ENCODE measurements around the gene CT45A8.
"Not testable (repeated sequence)": the region's sequence is repeated elsewhere in the genome, so short reads cannot be mapped to it uniquely, and the experiment has no call there.

CT45A8 gene

GRCh38 chrX:135854438-135854837 is at the start of gene CT45A8:
TSS of gene CT45A8 (minus strand) at chrX:135854538. CDS start at chrX:135850783, 3,755 bp downstream.
- not testable (repeated sequence) for DNase-seq

- DNase-seq = no peak
Observed at GRCh38 chrX:135893294-135893817, 39.0 kb upstream of the CT45A8 start, which contains the start of the genes CT45A10 and SAGE1. TSS of gene CT45A10 (minus strand) at chrX:135893444. CDS start at chrX:135885344, 8,100 bp downstream. TSS of gene SAGE1 (plus strand) at chrX:135893716. CDS start at chrX:135896243, 2,527 bp downstream.

GRCh38 chrX:135892781-135893180 is 38.4 kb upstream of the CT45A8 start:
- no peak for DNase-seq

- no peak for DNase-seq
Observed at GRCh38 chrX:135890087-135890585, 35.8 kb upstream of the CT45A8 start.

- not testable (repeated sequence) for DNase-seq
Observed at GRCh38 chrX:135888976-135889375, 34.6 kb upstream of the CT45A8 start.

GRCh38 chrX:135888230-135888629 is 33.9 kb upstream of the CT45A8 start:
- DNase-seq = not testable (repeated sequence)

- not testable (repeated sequence) for DNase-seq
Observed at GRCh38 chrX:135882741-135883140, 28.4 kb upstream of the CT45A8 start.

- DNase-seq = not testable (repeated sequence)
Observed at GRCh38 chrX:135871712-135872111, 17.4 kb upstream of the CT45A8 start, which contains the start of gene CT45A9. TSS of gene CT45A9 (minus strand) at chrX:135871812. CDS start at chrX:135868061, 3,751 bp downstream.

- DNase-seq = not testable (repeated sequence)
Observed at GRCh38 chrX:135837180-135837579, 17.2 kb downstream of the CT45A8 start, which contains the start of gene CT45A7. TSS of gene CT45A7 (minus strand) at chrX:135837280. CDS start at chrX:135833533, 3,747 bp downstream.

- DNase-seq = not testable (repeated sequence)
Observed at GRCh38 chrX:135819912-135820311, 34.4 kb downstream of the CT45A8 start, which contains the start of gene CT45A2. TSS of gene CT45A2 (minus strand) at chrX:135820012. CDS start at chrX:135816265, 3,747 bp downstream.

GRCh38 chrX:135802687-135803086 is 51.7 kb downstream of the CT45A8 start, which contains the start of gene CT45A6:
TSS of gene CT45A6 (minus strand) at chrX:135802787. CDS start at chrX:135798993, 3,794 bp downstream.
- not testable (repeated sequence) for DNase-seq
